ENCODE data around the gene SDHB.

SDHB gene

GRCh38 chr1:16988210-16988609 lies 65.6 kb downstream of the SDHB start:
- no peak for DNase-seq (ENCODE audit: low read depth in 2 of 2, low spot score in 1 of 2)

GRCh38 chr1:16986962-16987361 lies 66.9 kb downstream of the SDHB start:
- DNase-seq (ENCODE audit: low read depth in 2 of 2, low spot score in 1 of 2), result no peak

GRCh38 chr1:16986560-16986959 lies 67.3 kb downstream of the SDHB start:
- DNase-seq (ENCODE audit: low read depth in 2 of 2, low spot score in 1 of 2), result no peak

- no peak for DNase-seq (ENCODE audit: low read depth in 2 of 2, low spot score in 1 of 2)
Measured at GRCh38 chr1:16986113-16986512, 67.7 kb downstream of the SDHB start.

- DNase-seq (ENCODE audit: low read depth in 2 of 2, low spot score in 1 of 2), result no peak
Measured at GRCh38 chr1:16984717-16985116, 69.1 kb downstream of the SDHB start.

GRCh38 chr1:16983649-16984048 lies 70.2 kb downstream of the SDHB start:
- DNase-seq (ENCODE audit: low read depth in 2 of 2, low spot score in 1 of 2), result no peak

- DNase-seq (ENCODE audit: low read depth in 2 of 2, low spot score in 1 of 2), result no peak
Measured at GRCh38 chr1:16982902-16983301, 70.9 kb downstream of the SDHB start.

- DNase-seq (ENCODE audit: low read depth in 2 of 2, low spot score in 1 of 2), result no peak
Measured at GRCh38 chr1:16981269-16981849, 72.5 kb downstream of the SDHB start.

GRCh38 chr1:16980473-16981268 lies 73.2 kb downstream of the SDHB start, which contains the start of gene MFAP2:
TSS of gene MFAP2 (minus strand) at chr1:16980620. CDS start at chr1:16978273, 2,347 bp downstream.
- no peak for DNase-seq (ENCODE audit: low read depth in 2 of 2, low spot score in 1 of 2)

GRCh38 chr1:16979475-16980327 lies 74.1 kb downstream of the SDHB start:
- DNase-seq (ENCODE audit: low read depth in 2 of 2, low spot score in 1 of 2), result no peak

- no peak for DNase-seq (ENCODE audit: low read depth in 2 of 2, low spot score in 1 of 2)
Measured at GRCh38 chr1:16978567-16979474, 75.0 kb downstream of the SDHB start.

- no peak for DNase-seq (ENCODE audit: low read depth in 2 of 2, low spot score in 1 of 2)
Measured at GRCh38 chr1:16978139-16978538, 75.7 kb downstream of the SDHB start.

GRCh38 chr1:16977377-16977776 lies 76.5 kb downstream of the SDHB start:
- no peak for DNase-seq (ENCODE audit: low read depth in 2 of 2, low spot score in 1 of 2)

- DNase-seq (ENCODE audit: low read depth in 2 of 2, low spot score in 1 of 2), result no peak
Measured at GRCh38 chr1:16976966-16977365, 76.9 kb downstream of the SDHB start.

- no peak for DNase-seq (ENCODE audit: low read depth in 2 of 2, low spot score in 1 of 2)
Measured at GRCh38 chr1:16975838-16976237, 78.0 kb downstream of the SDHB start.

- no peak for DNase-seq (ENCODE audit: low read depth in 2 of 2, low spot score in 1 of 2)
Measured at GRCh38 chr1:16975211-16975610, 78.6 kb downstream of the SDHB start.

- DNase-seq (ENCODE audit: low read depth in 2 of 2, low spot score in 1 of 2), result no peak
Measured at GRCh38 chr1:16973215-16973614, 80.6 kb downstream of the SDHB start.

- DNase-seq (ENCODE audit: low read depth in 2 of 2, low spot score in 1 of 2), result no peak
Measured at GRCh38 chr1:16972189-16972895, 81.5 kb downstream of the SDHB start.

- no peak for DNase-seq (ENCODE audit: low read depth in 2 of 2, low spot score in 1 of 2)
Measured at GRCh38 chr1:16971341-16972188, 82.3 kb downstream of the SDHB start.

All from stimulated activated CD8-positive, alpha-beta memory T cell treated with anti-CD3 and anti-CD28 coated beads, Interleukin-4, amount 100 ng/mL, for 1 hour (primary cell).